ENCODE measurements around the gene ZDHHC24.

The ZDHHC24 gene

GRCh38 chr11:66497206-66497605, 48.6 kb downstream of the ZDHHC24 start:
- H3K9me3 ChIP-seq (ENCODE audit: control insufficient read depth, insufficient read depth, low read length): no peaks in the 10 kb centered on the region
- H3K27me3 ChIP-seq (ENCODE audit: control insufficient read depth, insufficient read depth, low read length): no peaks in the 10 kb centered on the region
- H3K36me3 ChIP-seq (ENCODE audit: control insufficient read depth, insufficient read depth, low read length): peaks cover 56% of the 10 kb centered on the region
- no peak overlapping the region for H3K4me3 ChIP-seq (ENCODE audit: low read depth, low read length)
- H3K4me1 ChIP-seq (ENCODE audit: control insufficient read depth, insufficient read depth, low read length): no peaks in the 10 kb centered on the region
- no peak overlapping the region for H3K27ac ChIP-seq (ENCODE audit: low read depth, low read length)
- no peak overlapping the region for H3K9ac ChIP-seq (ENCODE audit: low read depth, low read length)

GRCh38 chr11:66495401-66495854, 50.4 kb downstream of the ZDHHC24 start:
- no peak overlapping the region for H3K27ac ChIP-seq (ENCODE audit: low read depth, low read length)
- H3K9ac ChIP-seq (ENCODE audit: low read depth, low read length): no peak overlapping the region
- H3K27me3 ChIP-seq (ENCODE audit: control insufficient read depth, insufficient read depth, low read length): no peaks in the 10 kb centered on the region
- no peak overlapping the region for H3K4me3 ChIP-seq (ENCODE audit: low read depth, low read length)
- no peaks in the 10 kb centered on the region for H3K9me3 ChIP-seq (ENCODE audit: control insufficient read depth, insufficient read depth, low read length)
- H3K4me1 ChIP-seq (ENCODE audit: control insufficient read depth, insufficient read depth, low read length): 0 out of 2 replicates have a peak, but pooled peaks cover 4% of the 10 kb centered on the region
- peaks cover 59% of the 10 kb centered on the region for H3K36me3 ChIP-seq (ENCODE audit: control insufficient read depth, insufficient read depth, low read length)

GRCh38 chr11:66494935-66495334, 50.9 kb downstream of the ZDHHC24 start:
- H3K27ac ChIP-seq (ENCODE audit: low read depth, low read length): no peak overlapping the region
- 0 out of 2 replicates have a peak, but pooled peaks cover 4% of the 10 kb centered on the region for H3K4me1 ChIP-seq (ENCODE audit: control insufficient read depth, insufficient read depth, low read length)
- no peak overlapping the region for H3K4me3 ChIP-seq (ENCODE audit: low read depth, low read length)
- no peaks in the 10 kb centered on the region for H3K27me3 ChIP-seq (ENCODE audit: control insufficient read depth, insufficient read depth, low read length)
- peaks cover 55% of the 10 kb centered on the region for H3K36me3 ChIP-seq (ENCODE audit: control insufficient read depth, insufficient read depth, low read length)
- H3K9me3 ChIP-seq (ENCODE audit: control insufficient read depth, insufficient read depth, low read length): no peaks in the 10 kb centered on the region
- H3K9ac ChIP-seq (ENCODE audit: low read depth, low read length): no peak overlapping the region

GRCh38 chr11:66494458-66494857, 51.4 kb downstream of the ZDHHC24 start:
- peaks cover 52% of the 10 kb centered on the region for H3K36me3 ChIP-seq (ENCODE audit: control insufficient read depth, insufficient read depth, low read length)
- H3K9me3 ChIP-seq (ENCODE audit: control insufficient read depth, insufficient read depth, low read length): no peaks in the 10 kb centered on the region
- no peak overlapping the region for H3K9ac ChIP-seq (ENCODE audit: low read depth, low read length)
- H3K4me1 ChIP-seq (ENCODE audit: control insufficient read depth, insufficient read depth, low read length): 0 out of 2 replicates have a peak, but pooled peaks cover 4% of the 10 kb centered on the region
- no peak overlapping the region for H3K27ac ChIP-seq (ENCODE audit: low read depth, low read length)
- no peaks in the 10 kb centered on the region for H3K27me3 ChIP-seq (ENCODE audit: control insufficient read depth, insufficient read depth, low read length)
- H3K4me3 ChIP-seq (ENCODE audit: low read depth, low read length): no peak overlapping the region

GRCh38 chr11:66493130-66493529, 52.7 kb downstream of the ZDHHC24 start:
- H3K4me1 ChIP-seq (ENCODE audit: control insufficient read depth, insufficient read depth, low read length): 0 out of 2 replicates have a peak, but pooled peaks cover 4% of the 10 kb centered on the region
- peaks cover 53% of the 10 kb centered on the region for H3K36me3 ChIP-seq (ENCODE audit: control insufficient read depth, insufficient read depth, low read length)
- H3K9me3 ChIP-seq (ENCODE audit: control insufficient read depth, insufficient read depth, low read length): no peaks in the 10 kb centered on the region
- no peak overlapping the region for H3K9ac ChIP-seq (ENCODE audit: low read depth, low read length)
- no peak overlapping the region for H3K27ac ChIP-seq (ENCODE audit: low read depth, low read length)
- no peak overlapping the region for H3K4me3 ChIP-seq (ENCODE audit: low read depth, low read length)
- H3K27me3 ChIP-seq (ENCODE audit: control insufficient read depth, insufficient read depth, low read length): no peaks in the 10 kb centered on the region

- no peak overlapping the region for H3K27ac ChIP-seq (ENCODE audit: low read depth, low read length)
- no peaks in the 10 kb centered on the region for H3K9me3 ChIP-seq (ENCODE audit: control insufficient read depth, insufficient read depth, low read length)
- peaks cover 56% of the 10 kb centered on the region for H3K36me3 ChIP-seq (ENCODE audit: control insufficient read depth, insufficient read depth, low read length)
- 0 out of 2 replicates have a peak, but pooled peaks cover 4% of the 10 kb centered on the region for H3K4me1 ChIP-seq (ENCODE audit: control insufficient read depth, insufficient read depth, low read length)
- no peak overlapping the region for H3K9ac ChIP-seq (ENCODE audit: low read depth, low read length)
- no peak overlapping the region for H3K4me3 ChIP-seq (ENCODE audit: low read depth, low read length)
- no peaks in the 10 kb centered on the region for H3K27me3 ChIP-seq (ENCODE audit: control insufficient read depth, insufficient read depth, low read length)
Measured at GRCh38 chr11:66492161-66492865, 53.5 kb downstream of the ZDHHC24 start.

GRCh38 chr11:66491315-66491935, 54.4 kb downstream of the ZDHHC24 start:
- Histone ChIP-seq H3K4me3 (ENCODE audit: low read depth, low read length) (no peak overlapping the region), H3K36me3 (ENCODE audit: control insufficient read depth, insufficient read depth, low read length) (peaks cover 56% of the 10 kb centered on the region), H3K27ac (ENCODE audit: low read depth, low read length) (no peak overlapping the region), H3K27me3 (ENCODE audit: control insufficient read depth, insufficient read depth, low read length) (no peaks in the 10 kb centered on the region), H3K9ac (ENCODE audit: low read depth, low read length) (no peak overlapping the region), H3K4me1 (ENCODE audit: control insufficient read depth, insufficient read depth, low read length) (0 out of 2 replicates have a peak, but pooled peaks cover 4% of the 10 kb centered on the region), H3K9me3 (ENCODE audit: control insufficient read depth, insufficient read depth, low read length) (no peaks in the 10 kb centered on the region)

GRCh38 chr11:66489636-66490035, 56.2 kb downstream of the ZDHHC24 start:
- Histone ChIP-seq H3K4me3 (ENCODE audit: low read depth, low read length) (no peak overlapping the region), H3K4me1 (ENCODE audit: control insufficient read depth, insufficient read depth, low read length) (0 out of 2 replicates have a peak, but pooled peaks cover 4% of the 10 kb centered on the region), H3K9me3 (ENCODE audit: control insufficient read depth, insufficient read depth, low read length) (no peaks in the 10 kb centered on the region), H3K36me3 (ENCODE audit: control insufficient read depth, insufficient read depth, low read length) (peaks cover 57% of the 10 kb centered on the region), H3K27ac (ENCODE audit: low read depth, low read length) (no peak overlapping the region), H3K27me3 (ENCODE audit: control insufficient read depth, insufficient read depth, low read length) (no peaks in the 10 kb centered on the region), H3K9ac (ENCODE audit: low read depth, low read length) (no peak overlapping the region)

- no peak overlapping the region for H3K27ac ChIP-seq (ENCODE audit: low read depth, low read length)
- no peaks in the 10 kb centered on the region for H3K9me3 ChIP-seq (ENCODE audit: control insufficient read depth, insufficient read depth, low read length)
- H3K27me3 ChIP-seq (ENCODE audit: control insufficient read depth, insufficient read depth, low read length): no peaks in the 10 kb centered on the region
- 0 out of 2 replicates have a peak, but pooled peaks cover 4% of the 10 kb centered on the region for H3K4me1 ChIP-seq (ENCODE audit: control insufficient read depth, insufficient read depth, low read length)
- peaks cover 53% of the 10 kb centered on the region for H3K36me3 ChIP-seq (ENCODE audit: control insufficient read depth, insufficient read depth, low read length)
- H3K4me3 ChIP-seq (ENCODE audit: low read depth, low read length): no peak overlapping the region
- H3K9ac ChIP-seq (ENCODE audit: low read depth, low read length): no peak overlapping the region
Measured at GRCh38 chr11:66488957-66489356, 56.9 kb downstream of the ZDHHC24 start.

GRCh38 chr11:66484806-66485380, 61.0 kb downstream of the ZDHHC24 start:
- no peak overlapping the region for H3K27ac ChIP-seq (ENCODE audit: low read depth, low read length)
- H3K36me3 ChIP-seq (ENCODE audit: control insufficient read depth, insufficient read depth, low read length): peaks cover 46% of the 10 kb centered on the region
- H3K27me3 ChIP-seq (ENCODE audit: control insufficient read depth, insufficient read depth, low read length): no peaks in the 10 kb centered on the region
- no peaks in the 10 kb centered on the region for H3K9me3 ChIP-seq (ENCODE audit: control insufficient read depth, insufficient read depth, low read length)
- H3K4me1 ChIP-seq (ENCODE audit: control insufficient read depth, insufficient read depth, low read length): no peaks in the 10 kb centered on the region
- no peak overlapping the region for H3K9ac ChIP-seq (ENCODE audit: low read depth, low read length)
- no peak overlapping the region for H3K4me3 ChIP-seq (ENCODE audit: low read depth, low read length)
